GM21381 (cell line): ENCODE data around the gene LRRC2.
A peak's percentile ranks its signal among the peaks of the same experiment; 100 is the strongest.
"Not testable (repeated sequence)": the region's sequence is repeated elsewhere in the genome, so short reads cannot be mapped to it uniquely, and the experiment has no call there.

Source experiments
- ATAC-seq: cut with Tn5 transposase; IDR thresholded peaks from one replicate; pipeline ENCODE4 v1.9.1; 2021; ENCODE audit warnings: mild to moderate bottlenecking, moderate library complexity; ENCODE audit not compliant: unreplicated experiment

LRRC2 gene

GRCh38 chr3:46558184-46559043 lies 7.7 kb downstream of the LRRC2 start:
- ATAC-seq, result peak; percentile 95

GRCh38 chr3:46557814-46558183 lies 8.3 kb downstream of the LRRC2 start:
- peak; percentile 9 for ATAC-seq

GRCh38 chr3:46553154-46553553 lies 12.9 kb downstream of the LRRC2 start:
- no peak for ATAC-seq

DNA sequence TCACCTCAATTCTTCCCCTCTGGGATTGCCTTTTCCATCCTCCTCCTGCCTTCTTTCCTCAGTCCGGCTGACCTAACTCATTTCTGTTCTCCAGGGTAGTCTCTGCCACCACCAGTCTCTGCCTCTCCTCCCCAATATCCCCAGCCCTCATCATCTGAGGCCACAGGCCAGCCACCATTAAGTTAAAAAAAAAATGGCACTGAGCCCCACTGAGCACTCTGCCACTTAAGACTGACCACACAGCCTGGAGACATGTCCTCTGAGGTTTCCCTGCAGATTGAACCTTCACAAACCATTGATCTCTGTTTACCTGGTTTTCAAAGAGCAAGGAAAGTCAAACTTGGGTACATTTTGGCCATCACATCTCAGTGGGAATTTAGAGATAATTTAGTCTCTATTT lies 13.6 kb downstream of the LRRC2 start:
- no peak for ATAC-seq

DNA sequence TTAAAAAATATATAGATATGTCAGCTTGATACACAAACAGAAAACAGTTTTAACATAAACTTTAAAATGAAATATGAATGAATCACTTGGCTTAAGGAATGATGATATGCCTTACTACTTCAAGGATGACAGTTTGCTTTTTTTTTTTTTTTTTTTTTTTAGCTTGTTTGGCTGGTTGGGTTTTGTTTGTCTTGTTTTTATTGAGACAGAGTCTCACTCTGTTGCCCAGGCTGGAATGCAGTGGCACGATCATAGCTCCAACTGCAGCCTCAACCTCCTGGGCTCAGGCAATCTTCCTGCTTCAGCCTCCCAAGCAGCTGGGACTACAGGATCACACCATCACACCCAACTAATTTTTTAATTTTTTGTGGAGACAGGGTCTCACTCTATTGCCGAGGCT lies 14.5 kb downstream of the LRRC2 start:
- ATAC-seq, result no peak

DNA sequence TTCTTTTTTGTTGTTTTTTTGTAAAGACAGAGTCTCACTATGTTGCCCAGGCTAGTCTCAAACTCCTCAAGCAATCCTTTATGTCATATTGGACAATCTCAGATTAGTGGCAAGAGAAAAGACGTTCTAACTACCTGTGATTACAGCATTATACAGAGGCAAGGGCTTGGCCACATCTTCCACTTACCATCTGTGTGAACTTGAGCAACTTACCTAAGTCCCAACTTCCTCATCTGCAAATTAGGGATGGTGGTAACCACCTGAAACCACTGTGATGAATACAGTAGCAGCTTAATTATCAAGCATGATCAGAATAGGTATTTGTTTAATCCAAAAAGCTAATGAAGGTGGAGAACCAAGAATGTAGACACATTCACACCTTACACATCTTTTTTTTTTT lies 16.1 kb downstream of the LRRC2 start:
- ATAC-seq, result no peak

GRCh38 chr3:46549408-46549904 lies 16.6 kb downstream of the LRRC2 start:
- no peak for ATAC-seq

DNA sequence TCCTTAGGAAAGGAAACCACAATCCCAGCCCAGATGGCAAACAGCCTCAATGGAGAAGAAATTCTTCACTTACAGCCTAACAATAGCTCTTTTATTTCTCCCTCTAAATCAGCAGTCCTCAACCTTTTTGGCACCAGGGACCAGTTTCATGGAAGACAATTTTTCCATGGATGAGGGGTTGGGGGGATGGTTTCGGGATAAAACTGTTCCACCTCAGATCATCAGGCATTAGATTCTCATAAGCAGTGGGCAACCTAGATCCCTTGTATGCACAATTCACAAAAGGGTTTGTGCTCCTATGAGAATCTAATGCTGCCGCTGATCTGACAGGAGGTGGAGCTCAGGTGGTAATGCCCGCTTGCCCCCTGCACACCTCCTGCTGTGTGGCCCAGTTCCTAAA lies 17.5 kb downstream of the LRRC2 start:
- not testable (repeated sequence) for ATAC-seq

DNA sequence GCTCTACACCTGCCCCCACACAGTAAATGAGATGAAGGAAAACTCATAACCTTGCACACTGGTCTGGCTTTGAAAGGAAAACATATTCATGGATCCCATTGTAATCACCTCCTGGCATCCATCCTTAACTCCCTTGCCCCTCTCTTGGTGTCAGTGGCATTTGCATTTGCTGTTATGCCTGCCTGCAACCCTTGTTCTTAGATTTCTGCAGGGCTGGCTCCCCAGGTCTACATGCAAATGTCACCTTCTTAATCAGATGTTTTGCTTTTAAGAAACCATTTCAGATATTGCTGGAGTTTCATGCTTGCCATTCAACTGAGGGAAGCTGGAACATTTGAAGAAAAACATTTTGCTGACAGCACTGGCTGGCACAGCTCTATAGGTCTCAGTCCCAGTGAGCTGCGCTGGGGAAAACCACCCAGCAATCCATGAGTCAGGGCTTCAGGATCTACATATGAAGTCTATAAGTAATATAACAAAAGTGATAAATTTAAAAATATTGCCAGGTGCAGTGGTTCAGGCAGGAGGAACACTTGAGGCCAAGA lies 19.1 kb downstream of the LRRC2 start:
- no peak for ATAC-seq

- no peak for ATAC-seq
Observed at GRCh38 chr3:46545818-46546630, 20.1 kb downstream of the LRRC2 start.

DNA sequence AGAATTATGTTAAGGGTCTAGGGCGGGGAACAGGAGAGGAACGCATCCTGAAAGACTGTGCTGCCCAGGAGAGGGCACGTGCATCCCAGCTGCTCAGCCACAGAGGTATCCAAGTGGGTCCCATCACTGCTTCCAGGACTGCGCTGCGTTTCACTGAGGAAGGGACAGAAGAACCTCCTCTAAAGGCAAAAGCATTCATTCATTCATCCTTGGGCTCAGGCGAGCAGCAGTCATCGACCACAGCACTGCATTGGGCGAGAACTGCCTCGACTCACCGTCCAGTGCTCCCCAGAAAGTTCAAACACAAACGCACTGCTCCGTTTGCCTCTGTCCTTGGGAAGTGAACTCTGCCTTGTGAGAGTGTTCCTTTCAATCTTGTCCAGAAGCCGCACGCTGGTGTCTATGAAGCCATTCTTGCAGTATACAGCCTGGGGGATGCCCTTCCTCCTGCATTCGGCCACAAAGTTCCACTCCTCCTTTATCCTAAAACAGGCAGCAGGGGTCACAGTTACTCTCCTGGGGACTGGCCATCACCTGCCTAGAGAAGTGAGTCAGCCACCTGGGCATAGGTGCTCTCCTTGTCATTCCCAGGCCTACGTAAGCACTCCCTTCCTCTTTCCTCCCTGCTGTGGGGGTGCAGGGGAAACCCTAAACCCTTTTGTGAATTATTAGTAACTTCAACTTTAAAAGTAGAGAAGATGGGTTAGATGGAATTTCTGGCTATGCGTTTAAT lies 21.2 kb downstream of the LRRC2 start:
- no peak for ATAC-seq

- ATAC-seq, result no peak
Observed at GRCh38 chr3:46542801-46543201, 23.3 kb downstream of the LRRC2 start.

DNA sequence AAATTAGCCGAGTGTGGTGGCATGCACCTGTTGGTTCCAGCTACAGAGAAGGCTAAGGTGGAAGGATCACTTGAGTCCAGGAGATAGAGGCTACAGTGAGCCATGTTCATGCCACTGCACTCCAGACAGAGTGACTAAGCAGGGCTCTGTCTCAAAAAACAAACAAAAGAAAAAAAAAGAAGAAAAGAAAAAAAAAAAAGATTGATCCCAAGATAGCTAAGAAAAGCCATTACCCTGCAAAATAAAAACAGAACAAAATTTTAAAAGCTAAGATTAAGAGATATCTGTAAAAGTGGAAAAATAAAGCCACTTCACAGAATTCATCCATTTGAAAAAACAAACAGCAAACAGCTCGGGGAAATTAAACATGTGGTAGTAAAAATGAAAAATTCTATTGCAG lies 23.8 kb downstream of the LRRC2 start:
- no peak for ATAC-seq

DNA sequence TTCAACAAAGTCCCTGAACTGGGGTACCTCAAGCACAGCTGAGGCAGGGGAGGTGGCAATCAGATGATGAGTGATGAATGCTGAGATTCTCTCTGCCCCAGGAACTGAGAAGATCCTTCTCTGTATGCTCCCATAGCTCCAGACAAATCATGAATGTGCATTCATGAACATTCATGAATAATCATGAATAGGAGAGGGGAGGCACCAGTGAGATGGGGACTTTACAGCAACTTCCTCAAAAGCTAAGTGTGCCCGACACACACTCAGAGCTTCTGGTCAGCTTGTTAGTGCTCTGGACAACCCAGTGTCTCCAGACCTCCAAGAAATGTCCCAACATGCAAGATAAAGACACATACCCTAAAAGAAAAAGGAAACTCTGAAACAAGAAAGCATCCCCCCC lies 24.3 kb downstream of the LRRC2 start:
- ATAC-seq, result no peak

GRCh38 chr3:46540550-46540949 lies 25.6 kb downstream of the LRRC2 start:
- no peak for ATAC-seq

- no peak for ATAC-seq
Observed at GRCh38 chr3:46539443-46540005, 26.6 kb downstream of the LRRC2 start.

DNA sequence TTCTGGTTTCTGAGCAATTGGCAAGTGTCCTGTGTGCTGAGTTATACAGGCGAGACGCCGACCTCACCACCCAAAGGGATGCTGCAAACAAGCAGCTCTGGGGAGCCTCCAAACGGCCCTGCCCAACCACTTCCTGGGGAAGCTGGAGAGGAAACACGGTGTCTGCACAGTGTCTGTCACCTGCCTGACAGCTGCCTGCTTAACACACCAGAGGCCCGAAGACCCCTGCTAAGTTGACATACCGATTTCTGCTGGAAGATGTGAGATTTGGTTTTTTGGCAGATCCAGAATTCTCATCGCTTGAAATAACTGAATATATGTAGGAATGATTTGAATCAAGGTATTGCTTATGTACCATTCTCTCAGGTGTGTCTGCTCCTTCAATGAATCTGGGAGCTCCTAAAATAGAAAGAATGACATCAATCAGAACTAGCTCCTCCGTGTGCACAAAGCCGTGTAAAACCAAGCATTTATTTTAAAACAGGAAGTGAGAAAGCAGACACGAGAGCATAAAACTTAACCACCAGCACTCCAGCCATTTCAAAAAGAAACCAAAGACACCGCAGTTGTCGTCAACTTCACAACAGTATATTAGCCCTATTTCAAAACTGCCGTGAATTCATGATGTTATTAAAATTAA lies 27.2 kb downstream of the LRRC2 start:
- ATAC-seq, result peak; percentile 81

DNA sequence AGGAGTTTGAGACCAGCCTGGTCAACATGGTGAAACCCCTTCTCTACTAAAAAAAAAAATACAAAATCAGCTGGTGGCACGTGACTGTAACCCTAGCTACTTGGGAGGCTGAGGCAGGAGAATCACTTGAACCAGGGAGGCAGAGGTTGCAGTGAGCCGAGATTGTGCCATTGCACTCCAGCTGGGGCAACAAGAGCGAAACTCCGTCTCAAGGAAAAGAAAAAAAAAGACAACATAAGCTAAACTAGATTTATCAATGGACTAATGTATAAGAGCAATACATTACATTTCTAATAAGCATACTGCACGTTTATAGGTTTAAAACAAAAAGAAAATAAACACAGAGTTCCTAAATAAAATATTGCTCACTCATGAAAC lies 27.7 kb downstream of the LRRC2 start:
- ATAC-seq, result peak; percentile 1

GRCh38 chr3:46537779-46538178 lies 28.3 kb downstream of the LRRC2 start:
- ATAC-seq, result no peak

DNA sequence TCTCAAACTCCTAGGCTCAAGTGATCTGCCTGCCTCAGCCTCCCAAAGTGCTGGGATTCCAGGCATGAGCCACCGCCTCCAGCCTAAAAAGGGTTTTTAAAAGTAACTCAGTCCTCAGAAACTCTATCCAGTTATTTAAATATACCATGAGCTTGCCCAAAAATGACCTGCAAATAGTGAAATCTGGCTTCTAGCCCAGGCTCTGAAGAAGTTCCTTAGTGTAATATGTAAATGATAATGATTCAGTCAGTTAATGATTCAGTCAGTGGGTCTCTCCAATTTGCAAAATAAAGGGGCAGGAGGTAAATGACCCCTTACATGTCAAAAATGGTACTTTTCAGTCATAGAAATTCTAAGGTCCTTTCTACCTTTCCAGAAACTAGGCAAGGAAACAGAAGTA lies 28.8 kb downstream of the LRRC2 start:
- no peak for ATAC-seq
